B cell (primary cell): ENCODE data around the gene CYBB. TPM values are rescaled to one million over a fixed set of nuclear protein-coding genes. Genes with fewer than 3 reads are reported as not detected.

ENCODE experiments used
- ATAC-seq: fragments of 200-7000 bp; cut with Tn5 transposase; one replicate; pipeline ENCODE4 v1.10.0; 2021; ENCODE audit warnings: low read depth, mild to moderate bottlenecking, moderate number of reproducible peaks, moderate library complexity
- CTCF ChIA-PET: fragments of 350-600 bp; sonication (Branson Sonifier 250); formaldehyde crosslinking; loops from one replicate; lab custom pipeline; 2021; ENCODE audit warnings: antibody characterized with exemption, inconsistent platforms; lab: Charles Lee
- POLR2A ChIA-PET: fragments of 350-600 bp; sonication (Branson Sonifier 250); formaldehyde crosslinking; loops from one replicate; lab custom pipeline; 2021; ENCODE audit warnings: antibody characterized with exemption; lab: Charles Lee
- DNase-seq: peaks from one replicate; pipeline ENCODE4 v3.0.0; 2013
- H2AFZ ChIP-seq: 2 replicates; pipeline ENCODE4 v1.6.1; 2012; ENCODE audit warnings: mild to moderate bottlenecking, low read depth, low read length; ENCODE audit not compliant: insufficient read depth, poor library complexity, severe bottlenecking
- H3K27ac ChIP-seq, 2 donors: 1 replicate in 1 of 2; 2 replicates in 1 of 2; pipeline ENCODE4 v1.5.1; 2012 to 2013; ENCODE audit warnings: low read length in 2 of 2, mild to moderate bottlenecking in 2 of 2, moderate library complexity in 1 of 2
- H3K27me3 ChIP-seq, 4 experiments: fragments of 200-600 bp in 1 of 4; sonication (generic) in 1 of 4; replicated peaks in 1 of 4; 1 replicate in 2 of 4; 2 replicates in 2 of 4; pipeline versions ENCODE4 v1.6.1 to v1.7.0; 2013 to 2016; ENCODE audit warnings: low read length in 3 of 4, mild to moderate bottlenecking in 2 of 4, mixed read lengths in 1 of 4, moderate library complexity in 1 of 4; ENCODE audit not compliant: insufficient read depth in 4 of 4, control insufficient read depth in 3 of 4; ENCODE audit errors: control extremely low read depth in 1 of 4
- H3K36me3 ChIP-seq, 2 experiments: replicated peaks in 1 of 2; 1 replicate in 1 of 2; 2 replicates in 1 of 2; pipeline versions ENCODE4 v1.6.1 to v1.7.1; 2013; ENCODE audit warnings: low read length in 1 of 2; ENCODE audit not compliant: insufficient read depth in 2 of 2, control insufficient read depth in 1 of 2; ENCODE audit errors: control extremely low read depth in 1 of 2, extremely low read depth in 1 of 2
- H3K4me1 ChIP-seq, 2 donors: fragments of 200-600 bp in 1 of 2; sonication (generic) in 1 of 2; 1 replicate in 1 of 2; 2 replicates in 1 of 2; pipeline versions ENCODE4 v1.5.1 to v1.6.1; 2013 to 2017; ENCODE audit warnings: low read length in 2 of 2; ENCODE audit not compliant: control insufficient read depth in 2 of 2, insufficient read depth in 2 of 2
- H3K4me2 ChIP-seq: replicated peaks from 2 replicates; pipeline ENCODE3; 2012; ENCODE audit warnings: mild to moderate bottlenecking, low read depth, low read length; ENCODE audit not compliant: poor library complexity, severe bottlenecking
- H3K4me3 ChIP-seq, 5 experiments: fragments of 200-600 bp in 1 of 5; sonication (generic) in 1 of 5; 1 replicate in 3 of 5; 2 replicates in 2 of 5; pipeline versions ENCODE4 v1.5.1 to v1.7.0; 2011 to 2016; ENCODE audit warnings: low read length in 4 of 5, mild to moderate bottlenecking in 4 of 5, low read depth in 2 of 5, control low read depth in 1 of 5, moderate library complexity in 1 of 5; ENCODE audit not compliant: insufficient read depth in 1 of 5; ENCODE audit errors: control extremely low read depth in 1 of 5, extremely low read depth in 1 of 5
- H3K79me2 ChIP-seq: fragments of 200-600 bp; sonication (generic); one replicate; pipeline ENCODE4 v1.6.0; 2016; ENCODE audit warnings: low read length; ENCODE audit not compliant: control insufficient read depth, insufficient read depth
- H3K9ac ChIP-seq: fragments of 200-600 bp; sonication (generic); 2 replicates; pipeline ENCODE4 v1.6.1; 2017; ENCODE audit warnings: mild to moderate bottlenecking, low read length, moderate library complexity
- H3K9me3 ChIP-seq, 3 donors: one replicate each; pipeline versions ENCODE4 v1.6.1 to v1.7.1; 2013; ENCODE audit warnings: low read length in 2 of 3; ENCODE audit not compliant: control insufficient read depth in 2 of 3, insufficient read depth in 1 of 3; ENCODE audit errors: control extremely low read depth in 1 of 3
- H4K20me1 ChIP-seq: 2 replicates; pipeline ENCODE4 v1.6.0; 2012; ENCODE audit warnings: mild to moderate bottlenecking, low read length; ENCODE audit not compliant: insufficient read depth, control insufficient read depth, poor library complexity, severe bottlenecking
- H3K27ac Mint-ChIP-seq: one replicate; pipeline ENCODE4 v1.8.0; 2021; ENCODE audit warnings: mixed read lengths
- H3K27me3 Mint-ChIP-seq: one replicate; pipeline ENCODE4 v1.8.0; 2021; ENCODE audit warnings: mixed read lengths
- H3K4me1 Mint-ChIP-seq: one replicate; pipeline ENCODE4 v1.8.0; 2021; ENCODE audit warnings: mixed read lengths
- H3K4me3 Mint-ChIP-seq: one replicate; pipeline ENCODE4 v1.8.0; 2021; ENCODE audit warnings: mixed read lengths
- H3K9me3 Mint-ChIP-seq: one replicate; pipeline ENCODE4 v1.8.0; 2022; ENCODE audit warnings: mixed read lengths; ENCODE audit not compliant: insufficient read depth
- CTCF ChIP-seq: fragments of 200-600 bp; IDR thresholded peaks from one replicate; pipeline ENCODE4 v1.8.0; 2022; ENCODE audit warnings: antibody characterized with exemption, mild to moderate bottlenecking
- EZH2 ChIP-seq: IDR thresholded peaks from 2 replicates; pipeline ENCODE4 v1.6.1; 2012; ENCODE audit warnings: borderline replicate concordance, low read depth, mild to moderate bottlenecking, moderate library complexity, low read length; ENCODE audit not compliant: insufficient read depth, poor library complexity, severe bottlenecking
- WGBS: methylation state at CpG from one replicate; pipeline ENCODE4 v1.1.5; 2013; ENCODE audit warnings: missing lambda C conversion rate; ENCODE audit not compliant: insufficient coverage; 5-methylcytosine and 5-hydroxymethylcytosine counted together
- intact Hi-C: fragments of 100-400 bp; cut with micrococcal nuclease; formaldehyde crosslinking; loops from one replicate; pipeline ENCODE4 v1.10.0; 2022
- polyA plus RNA-seq: library from polyadenylated mRNA; depleted of rRNA; stranded (reverse); fragments of >200 nt; gene quantifications from 2 replicates; pipeline ENCODE4 v1.2.3, GENCODE V29; 2012
- total RNA-seq, 2 donors: library from RNA; stranded (reverse); fragments of 120-200 nt in 1 of 2; gene quantifications; 1 replicate in 1 of 2; 2 replicates in 1 of 2; pipeline versions ENCODE4 v1.2.3 to v1.2.4, GENCODE V29; 2013 to 2022

Gene CYBB
- total and polyA plus RNA-seq, 2 donors (not counting 1 experiment from before 2014, with no cell fraction given), result 72.1 to 132 TPM

DNA sequence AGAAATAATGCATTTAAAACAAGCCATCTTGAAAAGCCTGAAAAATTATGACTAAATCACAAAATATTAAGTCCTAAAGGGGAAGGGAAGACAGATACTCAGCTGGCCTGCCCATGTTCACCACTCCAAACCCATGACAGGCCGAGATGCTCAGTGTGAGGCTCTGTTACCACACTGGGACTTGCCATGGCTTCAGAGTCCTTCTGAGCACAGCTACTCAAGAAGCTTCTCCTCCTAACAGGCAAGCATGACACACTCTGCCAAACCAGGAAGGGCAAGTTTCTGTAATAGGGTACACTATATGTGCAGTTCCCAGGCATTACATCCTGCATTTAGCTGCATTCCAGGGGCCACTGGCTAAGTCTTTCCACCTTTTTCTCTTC, 34.0 kb upstream of the CYBB start:
- peak overlapping the region; percentile 67 for H3K4me3 Mint-ChIP-seq
- H3K9me3 Mint-ChIP-seq, result no peaks in the 10 kb centered on the region
- no peak for TF ChIP-seq CTCF
- TF ChIP-seq EZH2, result no peak
- H3K27me3 Mint-ChIP-seq, result no peaks in the 10 kb centered on the region
- Histone ChIP-seq H3K4me1 (peaks cover 20 to 24% of the 10 kb centered on the region in 2 donors), H3K9ac (peak overlapping the region; percentile 11), H3K79me2 (peaks cover 3% of the 10 kb centered on the region), H4K20me1 (no peaks in the 10 kb centered on the region), H3K4me3 (no peak overlapping the region), H3K36me3 (no peaks in the 10 kb centered on the region), H3K4me2 (peak overlapping the region; percentile 49), H3K27me3 (no peaks in the 10 kb centered on the region), H3K9me3 (no peaks in the 10 kb centered on the region), H3K27ac (peak overlapping the region; percentile 50 to 70), H2AFZ (peak overlapping the region; percentile 35)
- intact Hi-C loops, result loop anchor here (1.0 kb wide), 3 partner anchors 9 to 79 kb away; no protein-coding TSS in a partner anchor
- H3K27ac Mint-ChIP-seq, result peak overlapping the region; percentile 88
- peaks cover 21% of the 10 kb centered on the region for H3K4me1 Mint-ChIP-seq
- WGBS, result no CpG with 5 or more reads among the region's 1 CpG
- ChIA-PET POLR2A (interaction anchor here (0.7 to 2.7 kb wide), 7 partner anchors 16 to 79 kb away, joined by 3 to 18 read pairs (median 3); partner anchors contain the start of gene CYBB), CTCF (interaction anchor here (0.6 to 11.0 kb wide), 30 partner anchors 9 to 1523 kb away, joined by 3 to 279 read pairs (median 8); partner anchors contain the start of genes CYBB and RPGR)
- no peak for DNase-seq
- peak; percentile 48 for ATAC-seq

GRCh38 chrX:37746218-37746941, 33.5 kb upstream of the CYBB start:
- H3K4me3 ChIP-seq, result no peak overlapping the region
- no peaks in the 10 kb centered on the region for H3K27me3 Mint-ChIP-seq
- peak overlapping the region; percentile 49 for H3K4me2 ChIP-seq
- no peaks in the 10 kb centered on the region for H3K36me3 ChIP-seq
- peaks cover 22 to 24% of the 10 kb centered on the region in 2 donors for H3K4me1 ChIP-seq
- intact Hi-C loops, result loop anchor here (1.0 kb wide), 1 partner anchor 9 kb away; no protein-coding TSS in a partner anchor
- ATAC-seq, result peak; percentile 59
- peak; percentile 54 for DNase-seq
- H3K9me3 ChIP-seq, result no peaks in the 10 kb centered on the region
- ChIA-PET POLR2A (interaction anchor here (0.7 to 2.7 kb wide), 7 partner anchors 16 to 78 kb away, joined by 3 to 18 read pairs (median 3); partner anchors contain the start of gene CYBB), CTCF (interaction anchor here (0.6 to 11.0 kb wide), 21 partner anchors 9 to 581 kb away, joined by 3 to 279 read pairs (median 12); partner anchors contain the start of genes CYBB and RPGR)
- peak overlapping the region; percentile 88 for H3K27ac Mint-ChIP-seq
- TF ChIP-seq EZH2, result no peak
- TF ChIP-seq CTCF, result no peak
- no peaks in the 10 kb centered on the region for H3K27me3 ChIP-seq
- peaks cover 23% of the 10 kb centered on the region for H3K4me1 Mint-ChIP-seq
- H3K9ac ChIP-seq, result peak overlapping the region; percentile 11
- no peaks in the 10 kb centered on the region for H4K20me1 ChIP-seq
- peak overlapping the region; percentile 35 for H2AFZ ChIP-seq
- 0% methylated on average over 2 of the region's 7 CpGs for WGBS
- peak overlapping the region; percentile 50 to 70 for H3K27ac ChIP-seq
- H3K79me2 ChIP-seq, result peaks cover 3% of the 10 kb centered on the region
- H3K9me3 Mint-ChIP-seq, result no peaks in the 10 kb centered on the region
- peak overlapping the region; percentile 67 for H3K4me3 Mint-ChIP-seq
